OCI-LY1 (cell line): Measurements from ENCODE around the gene AGO1.

Experiments
- CTCF ChIP-seq: fragments of 200-600 bp; sonication (generic), shearing (Covaris generic); IDR thresholded peaks from 2 replicates; pipeline ENCODE4 v1.5.1; 2017; ENCODE audit warnings: mild to moderate bottlenecking, antibody characterized with exemption, low read length, moderate library complexity, mixed read lengths
- EZH2 ChIP-seq: fragments of 200-600 bp; sonication (generic), shearing (Covaris generic); IDR thresholded peaks from 2 replicates; pipeline ENCODE4 v1.8.0; 2017; ENCODE audit warnings: borderline replicate concordance, mixed run types, mild to moderate bottlenecking, antibody characterized with exemption, low read length, moderate library complexity, mixed read lengths

GRCh38 chr1:35959304-35959703, 76.3 kb downstream of the AGO1 start:
- TF ChIP-seq CTCF (no peak), EZH2 (no peak)
